GM12801 (cell line): ENCODE data around the gene CISD2.

Source experiments
- CTCF ChIP-seq: IDR thresholded peaks from one replicate; pipeline ENCODE4 v1.5.1; 2011; ENCODE audit warnings: control low read depth; ENCODE audit not compliant: insufficient read length; ENCODE audit errors: extremely low read depth

Gene CISD2

GRCh38 chr4:102869569-102870197, 891 bp downstream of the CISD2 start:
- no peak for TF ChIP-seq CTCF

GRCh38 chr4:102871772-102872171, 3.0 kb downstream of the CISD2 start:
- no peak for TF ChIP-seq CTCF

- TF ChIP-seq CTCF, result no peak
Observed at GRCh38 chr4:102878901-102879300, 10.1 kb downstream of the CISD2 start.

- TF ChIP-seq CTCF, result no peak
Observed at GRCh38 chr4:102881343-102881742, 12.6 kb downstream of the CISD2 start.

- no peak for TF ChIP-seq CTCF
Observed at GRCh38 chr4:102883278-102883677, 14.5 kb downstream of the CISD2 start.

- no peak for TF ChIP-seq CTCF
Observed at GRCh38 chr4:102901804-102902203, 33.0 kb downstream of the CISD2 start.

GRCh38 chr4:102918859-102919258, 50.1 kb downstream of the CISD2 start:
- TF ChIP-seq CTCF, result no peak

GRCh38 chr4:102935716-102936115, 66.9 kb downstream of the CISD2 start:
- TF ChIP-seq CTCF, result no peak
